Peyer's patch (tissue), 4 donors: ENCODE results near the gene DDAH1.

ENCODE experiments used
- POLR2A ChIP-seq, 2 donors: fragments of 450-650 bp; IDR thresholded peaks; one replicate each; pipeline ENCODE4 v1.5.1; 2017; ENCODE audit warnings: antibody characterized with exemption in 2 of 2, mild to moderate bottlenecking in 2 of 2, moderate library complexity in 2 of 2
- TF ChIP-seq, protein P1 (sequence below), 6 experiments: fragments of 450-650 bp in 4 of 6; fragments of 200-600 bp in 2 of 6; sonication (generic) in 1 of 6; IDR thresholded peaks; one replicate each; pipeline ENCODE4 v1.5.1; 2017 to 2019; ENCODE audit warnings: antibody characterized with exemption in 6 of 6, mild to moderate bottlenecking in 3 of 6, moderate library complexity in 1 of 6

DNA sequence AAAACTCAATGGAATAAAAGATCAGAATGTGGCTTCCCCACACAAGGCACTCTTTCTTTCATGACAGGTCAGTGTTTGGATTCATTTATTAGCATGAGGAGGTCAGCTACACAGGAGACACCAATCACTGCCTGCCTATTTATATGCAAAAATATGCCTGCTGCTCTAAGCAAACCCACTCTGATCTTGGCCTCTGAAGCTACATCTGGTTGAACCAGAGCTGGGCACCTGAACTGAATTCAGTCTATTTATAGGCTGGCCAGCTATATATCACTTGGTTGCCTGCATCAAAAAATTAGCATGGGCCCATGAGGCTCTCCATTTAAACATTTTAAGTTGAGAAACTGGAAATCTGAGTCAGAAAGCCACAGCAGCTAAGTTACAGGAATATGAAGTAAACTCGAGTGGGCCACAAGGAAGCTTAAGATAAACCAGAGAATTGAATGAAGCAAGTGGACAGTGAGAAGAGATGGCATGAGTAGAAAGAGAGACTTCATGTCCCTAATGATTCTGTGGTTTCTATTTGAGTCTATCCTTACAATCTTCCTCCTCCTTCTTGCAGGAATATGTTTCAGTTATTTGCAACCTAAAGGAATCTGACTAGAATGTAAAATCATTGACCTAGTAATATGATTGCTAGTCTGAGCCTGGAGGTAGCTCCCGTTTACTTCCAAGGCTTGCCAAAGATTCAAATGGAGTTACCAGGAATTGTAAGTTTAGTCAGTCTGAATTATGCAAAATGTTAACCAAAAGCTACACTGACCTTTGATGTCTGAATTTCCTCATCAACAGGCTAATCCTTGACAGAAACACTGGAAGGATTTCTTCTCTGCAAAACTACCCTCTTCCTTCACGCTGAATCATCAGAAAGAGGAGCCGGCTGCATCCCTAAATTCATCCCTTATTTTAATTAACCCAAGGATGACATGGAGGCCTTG is 17.7 kb downstream of the DDAH1 start:
- TF ChIP-seq, protein P1, sequence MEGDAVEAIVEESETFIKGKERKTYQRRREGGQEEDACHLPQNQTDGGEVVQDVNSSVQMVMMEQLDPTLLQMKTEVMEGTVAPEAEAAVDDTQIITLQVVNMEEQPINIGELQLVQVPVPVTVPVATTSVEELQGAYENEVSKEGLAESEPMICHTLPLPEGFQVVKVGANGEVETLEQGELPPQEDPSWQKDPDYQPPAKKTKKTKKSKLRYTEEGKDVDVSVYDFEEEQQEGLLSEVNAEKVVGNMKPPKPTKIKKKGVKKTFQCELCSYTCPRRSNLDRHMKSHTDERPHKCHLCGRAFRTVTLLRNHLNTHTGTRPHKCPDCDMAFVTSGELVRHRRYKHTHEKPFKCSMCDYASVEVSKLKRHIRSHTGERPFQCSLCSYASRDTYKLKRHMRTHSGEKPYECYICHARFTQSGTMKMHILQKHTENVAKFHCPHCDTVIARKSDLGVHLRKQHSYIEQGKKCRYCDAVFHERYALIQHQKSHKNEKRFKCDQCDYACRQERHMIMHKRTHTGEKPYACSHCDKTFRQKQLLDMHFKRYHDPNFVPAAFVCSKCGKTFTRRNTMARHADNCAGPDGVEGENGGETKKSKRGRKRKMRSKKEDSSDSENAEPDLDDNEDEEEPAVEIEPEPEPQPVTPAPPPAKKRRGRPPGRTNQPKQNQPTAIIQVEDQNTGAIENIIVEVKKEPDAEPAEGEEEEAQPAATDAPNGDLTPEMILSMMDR (IDR thresholded peaks at IDR 0.05): no peak
- no peak for TF ChIP-seq POLR2A (IDR thresholded peaks at IDR 0.05)
